Activated CD4-positive, CD25-positive, alpha-beta regulatory T cell treated with anti-CD3 and anti-CD28 coated beads, Interleukin-2, amount 50 U/mL, for 24 hours (primary cell): ENCODE data around the gene SCUBE3.

ENCODE experiments used
- ATAC-seq, 2 donors: fragments of 150-1000 bp; cut with Tn5 transposase; one replicate each; pipeline ENCODE4 v1.10.0; 2021; ENCODE audit warnings: mild to moderate bottlenecking in 1 of 2, moderate library complexity in 1 of 2

SCUBE3 gene

GRCh38 chr6:35278708-35279107 lies 65.0 kb downstream of the SCUBE3 start:
- no peak for ATAC-seq

- no peak for ATAC-seq
These were observed 67.1 kb downstream of the SCUBE3 start for GRCh38 chr6:35280903-35281302.

DNA sequence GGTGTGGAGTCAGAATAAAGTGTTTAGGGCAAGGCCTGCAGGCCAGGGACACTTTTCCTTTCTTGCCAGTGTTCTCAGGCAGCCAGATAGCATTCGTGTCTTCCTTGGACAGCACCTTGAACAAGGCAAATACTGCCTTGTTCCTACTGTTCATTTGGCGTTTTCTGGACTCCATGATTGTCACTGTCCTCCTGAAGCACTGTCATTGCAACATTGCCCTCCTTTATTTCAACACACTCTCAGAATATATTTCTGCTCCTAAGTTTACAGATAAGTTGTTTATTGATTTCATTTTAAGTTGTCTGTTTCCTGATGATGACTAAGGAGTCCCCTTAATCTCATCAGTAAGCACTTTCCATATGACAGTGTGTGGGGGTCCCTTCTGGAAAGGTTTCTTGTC lies 68.7 kb downstream of the SCUBE3 start:
- ATAC-seq = no peak

- no peak for ATAC-seq
These were observed 69.6 kb downstream of the SCUBE3 start for GRCh38 chr6:35283361-35283760.

DNA sequence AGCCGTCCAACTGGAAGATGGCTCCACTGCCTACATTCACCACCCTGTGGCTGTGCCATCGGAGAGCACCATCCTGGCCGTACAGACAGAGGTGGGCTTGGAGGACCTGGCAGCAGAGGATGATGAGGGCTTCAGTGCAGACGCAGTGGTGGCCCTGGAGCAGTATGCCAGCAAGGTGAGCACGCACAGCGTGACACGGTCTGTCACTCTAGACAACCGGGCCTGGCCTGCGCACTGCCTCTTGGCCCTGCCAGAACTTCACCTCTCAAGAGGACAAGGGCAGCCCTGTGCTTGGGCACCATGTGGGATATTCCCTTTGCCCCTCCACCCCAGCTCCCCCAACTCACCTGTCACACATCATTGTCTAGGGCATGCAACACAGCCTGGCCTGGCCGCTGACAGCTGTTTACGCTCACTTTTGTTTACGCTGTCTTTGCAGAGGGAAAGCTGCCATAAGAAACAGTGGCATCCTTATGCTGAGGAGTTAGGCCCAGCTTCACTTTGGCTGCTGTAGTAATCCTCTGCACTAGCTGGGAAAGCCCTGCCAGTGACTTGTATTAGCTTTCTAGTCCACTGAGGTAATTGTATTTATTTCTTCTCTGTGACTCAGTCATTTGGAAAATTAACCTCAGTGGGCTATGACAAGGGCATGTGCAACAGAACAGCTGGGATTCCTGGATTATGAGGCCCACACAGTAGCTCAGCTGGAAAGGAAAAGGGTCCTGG lies 74.1 kb downstream of the SCUBE3 start:
- no peak for ATAC-seq

- ATAC-seq = no peak
These were observed 75.1 kb downstream of the SCUBE3 start for GRCh38 chr6:35288834-35289233.

- no peak for ATAC-seq
These were observed 77.7 kb downstream of the SCUBE3 start for GRCh38 chr6:35291491-35291890.

GRCh38 chr6:35292494-35292893 lies 78.7 kb downstream of the SCUBE3 start:
- ATAC-seq = no peak

DNA sequence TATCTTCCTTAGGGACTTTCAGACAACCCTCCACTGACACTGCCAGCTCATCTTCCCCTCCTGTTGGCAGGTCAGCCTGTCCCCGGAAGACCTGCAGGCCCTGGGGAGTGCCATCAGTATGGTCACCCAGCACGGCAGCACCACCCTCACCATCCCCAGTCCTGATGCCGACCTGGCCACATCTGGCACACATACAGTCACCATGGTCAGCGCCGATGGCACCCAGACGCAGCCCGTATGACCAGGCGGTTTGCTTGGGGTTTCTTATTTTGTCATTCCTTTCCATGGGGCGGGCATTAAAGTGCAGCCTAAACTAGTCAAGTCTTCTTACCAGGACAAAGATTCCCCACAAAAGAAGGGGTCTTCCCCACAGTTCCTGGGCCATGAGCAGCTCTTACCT lies 79.9 kb downstream of the SCUBE3 start:
- ATAC-seq = no peak

DNA sequence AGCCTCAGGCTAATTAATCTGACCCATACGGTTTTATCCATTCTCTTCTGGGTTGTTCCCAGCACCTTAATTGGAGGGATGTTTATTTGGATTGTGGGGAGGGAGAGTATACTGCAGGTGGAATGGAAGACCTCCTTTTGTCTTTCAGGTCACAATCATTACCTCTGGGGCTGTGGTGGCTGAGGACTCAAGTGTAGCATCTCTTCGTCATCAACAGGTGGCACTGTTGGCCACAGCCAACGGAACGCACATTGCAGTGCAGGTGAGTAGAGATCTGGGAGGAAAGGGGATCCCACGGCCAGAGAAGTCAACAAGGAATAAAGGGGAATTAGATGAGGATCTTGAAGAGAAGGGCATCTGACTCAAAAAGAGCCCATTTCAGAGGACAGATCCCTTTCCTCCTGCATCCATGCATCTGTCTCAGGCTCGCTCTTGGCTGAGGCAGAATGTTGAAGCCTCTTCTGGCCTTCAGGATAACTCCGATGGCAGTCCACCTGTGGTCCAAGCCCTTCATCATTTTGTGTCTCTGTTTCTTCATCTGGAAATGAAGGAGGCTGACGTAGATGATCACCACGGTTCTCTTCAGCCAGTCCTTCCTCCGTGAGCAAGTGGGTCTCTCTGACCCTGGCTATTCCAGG lies 80.7 kb downstream of the SCUBE3 start:
- ATAC-seq = peak; percentile 22 to 23

DNA sequence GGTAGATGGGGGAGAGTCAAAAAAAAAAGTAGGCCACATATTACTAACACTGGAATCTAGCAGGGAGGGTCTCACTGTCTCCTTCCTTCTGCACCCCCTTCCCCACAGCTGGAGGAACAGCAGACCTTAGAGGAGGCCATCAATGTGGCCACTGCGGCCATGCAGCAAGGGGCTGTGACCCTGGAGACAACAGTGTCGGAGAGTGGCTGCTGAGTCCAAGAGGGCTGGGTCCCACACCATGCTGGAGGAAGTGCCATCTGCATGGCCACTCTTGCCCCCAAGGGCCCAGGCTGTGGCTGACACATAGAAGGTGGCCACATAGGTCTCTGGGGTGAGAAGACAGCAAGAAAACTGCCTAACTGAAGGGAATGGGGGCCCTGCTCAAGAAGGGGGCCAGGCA lies 81.3 kb downstream of the SCUBE3 start:
- ATAC-seq = no peak

DNA sequence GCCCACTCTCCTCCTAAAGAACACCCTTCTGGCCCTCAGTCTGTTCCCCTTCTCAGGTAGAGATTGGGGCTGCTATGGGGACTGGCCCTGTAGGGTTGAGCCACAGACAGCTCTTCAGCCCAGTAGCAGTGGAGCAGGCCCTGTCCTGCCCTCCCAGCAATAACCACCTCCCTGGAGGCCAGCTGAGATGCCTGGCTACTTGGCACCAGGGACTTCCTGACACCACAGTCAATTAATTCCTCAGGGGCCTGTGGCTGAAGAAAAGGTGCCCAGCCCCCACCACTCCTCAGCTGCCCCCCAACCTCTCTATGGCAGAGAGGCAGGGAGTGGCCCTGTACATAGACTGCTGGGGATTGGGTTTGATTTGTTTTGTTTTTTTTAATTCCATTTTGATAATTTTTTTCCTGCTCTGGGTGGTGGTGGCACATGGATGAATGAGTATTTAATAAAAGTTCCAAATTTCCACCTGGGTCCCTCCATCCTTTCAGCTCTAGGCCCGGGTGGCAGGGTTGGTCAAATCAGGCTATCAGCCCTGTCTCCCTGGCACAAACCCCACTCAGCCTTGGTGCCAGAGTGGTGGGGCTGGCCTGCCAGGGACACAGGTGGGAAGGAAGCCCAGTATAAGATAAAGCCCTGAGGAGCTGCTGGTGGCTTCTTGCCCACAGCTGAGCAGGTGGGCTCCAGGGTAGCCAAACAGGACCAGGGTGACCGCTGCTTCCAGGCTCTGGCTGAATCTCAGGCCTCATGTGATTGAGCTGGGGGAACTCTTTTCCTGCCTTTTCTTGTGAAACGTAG lies 82.0 kb downstream of the SCUBE3 start:
- no peak for ATAC-seq

DNA sequence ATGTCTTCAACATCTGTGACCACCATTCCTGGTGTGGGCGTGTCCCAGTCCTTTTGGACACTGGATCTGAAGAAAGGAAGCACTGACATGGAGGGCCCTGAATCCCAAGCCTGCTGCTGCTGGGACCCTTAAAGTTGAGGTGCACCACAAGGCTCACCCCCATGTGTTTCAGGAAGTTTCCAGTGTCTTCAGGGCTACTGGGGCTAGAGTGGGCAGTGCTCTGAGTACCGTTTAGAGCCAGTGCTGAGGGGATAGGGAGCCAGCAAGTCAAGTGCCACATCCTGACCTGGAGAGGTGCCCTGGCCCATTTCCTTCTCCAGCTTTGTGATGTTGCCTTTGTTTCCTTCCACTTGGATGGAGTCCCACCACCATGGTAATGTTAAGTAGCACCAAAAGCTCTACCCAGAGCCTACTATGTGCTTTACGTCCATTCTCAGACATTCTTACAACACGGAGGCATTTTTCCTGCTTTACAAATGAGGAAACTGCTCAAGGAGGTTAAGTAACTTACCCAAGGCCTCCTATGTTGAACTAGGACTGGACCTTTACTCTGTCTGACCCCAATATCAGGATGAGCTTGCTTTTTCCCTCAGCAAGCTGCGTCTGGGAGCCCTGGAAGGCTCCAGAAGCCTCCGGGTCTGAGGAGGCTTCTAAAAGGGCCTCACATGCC lies 83.3 kb downstream of the SCUBE3 start:
- no peak for ATAC-seq

DNA sequence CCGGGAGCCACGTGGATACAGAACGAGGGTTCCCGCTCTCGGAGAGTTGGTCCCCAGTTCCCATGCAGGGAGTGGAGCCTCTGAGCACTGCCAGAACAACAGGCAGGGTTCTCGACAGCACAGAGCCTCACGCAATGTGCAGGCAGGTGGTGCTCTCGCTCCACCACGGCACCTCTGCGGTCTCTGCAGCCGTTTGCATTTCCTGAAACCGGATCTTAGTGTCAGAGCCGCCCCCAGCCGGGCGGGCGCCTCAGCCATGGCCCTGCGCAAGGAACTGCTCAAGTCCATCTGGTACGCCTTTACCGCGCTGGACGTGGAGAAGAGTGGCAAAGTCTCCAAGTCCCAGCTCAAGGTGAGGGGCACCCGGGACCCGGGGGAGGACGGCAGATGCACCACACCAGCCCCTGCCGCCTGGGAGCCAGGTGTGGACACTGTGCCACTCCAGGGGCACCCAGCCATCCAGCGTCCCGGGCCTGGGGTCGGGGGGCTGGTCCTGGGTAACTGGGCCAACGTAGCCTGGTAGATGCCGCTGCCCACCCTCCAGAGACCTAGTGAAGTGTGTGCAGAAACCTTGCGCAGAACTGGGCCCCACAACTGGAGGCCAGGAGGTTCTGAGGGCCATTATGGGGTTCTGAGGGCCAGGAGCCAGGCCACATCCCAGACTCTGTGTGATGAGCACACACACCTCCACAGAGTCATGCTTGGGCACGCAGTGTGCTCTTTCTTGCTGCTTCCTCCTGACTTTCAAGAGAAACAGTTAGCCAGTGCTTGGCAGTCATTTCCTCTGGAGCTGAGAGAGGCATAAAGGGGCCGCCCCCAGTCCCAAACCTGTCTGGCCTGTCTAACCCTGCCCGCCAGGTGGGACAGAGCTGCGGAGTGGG lies 84.1 kb downstream of the SCUBE3 start, which contains the start of gene DEF6:
Gene DEF6, plus strand, starts transcription at position 218 of the 881 bp plus-strand sequence. Its CDS starts 39 bp downstream, at position 257.
- ATAC-seq = peak; percentile 85 to 86

DNA sequence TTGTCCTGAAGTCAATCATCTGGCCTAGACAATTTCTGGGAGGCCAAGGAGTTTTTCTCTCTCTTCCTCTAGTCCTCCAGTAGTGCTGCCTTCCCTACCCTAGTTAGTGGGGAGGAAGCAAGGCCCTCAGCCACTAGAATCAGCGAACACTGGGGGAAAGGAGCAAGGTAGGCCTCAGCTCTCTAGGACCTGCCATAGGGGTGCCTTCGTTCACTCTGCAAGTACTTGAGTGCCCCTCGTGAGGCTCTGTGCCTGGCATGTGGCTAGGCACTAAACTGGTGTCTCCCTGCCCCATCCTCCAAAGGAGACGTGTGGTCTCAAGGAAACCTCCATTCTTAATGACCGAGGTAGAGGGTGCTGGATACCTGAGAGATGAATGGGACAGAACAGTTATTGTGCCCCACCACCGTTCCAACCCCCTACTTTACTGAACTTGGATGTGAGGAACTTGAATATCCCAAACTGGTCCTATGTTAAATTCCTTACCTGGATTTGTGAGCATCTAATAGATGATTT lies 84.9 kb downstream of the SCUBE3 start:
- ATAC-seq = no peak

GRCh38 chr6:35299674-35300073 lies 85.9 kb downstream of the SCUBE3 start:
- ATAC-seq = no peak

- no peak for ATAC-seq
These were observed 87.1 kb downstream of the SCUBE3 start for GRCh38 chr6:35300848-35301247.
